ENCODE measurements around the gene GPR15.

GPR15 gene

DNA sequence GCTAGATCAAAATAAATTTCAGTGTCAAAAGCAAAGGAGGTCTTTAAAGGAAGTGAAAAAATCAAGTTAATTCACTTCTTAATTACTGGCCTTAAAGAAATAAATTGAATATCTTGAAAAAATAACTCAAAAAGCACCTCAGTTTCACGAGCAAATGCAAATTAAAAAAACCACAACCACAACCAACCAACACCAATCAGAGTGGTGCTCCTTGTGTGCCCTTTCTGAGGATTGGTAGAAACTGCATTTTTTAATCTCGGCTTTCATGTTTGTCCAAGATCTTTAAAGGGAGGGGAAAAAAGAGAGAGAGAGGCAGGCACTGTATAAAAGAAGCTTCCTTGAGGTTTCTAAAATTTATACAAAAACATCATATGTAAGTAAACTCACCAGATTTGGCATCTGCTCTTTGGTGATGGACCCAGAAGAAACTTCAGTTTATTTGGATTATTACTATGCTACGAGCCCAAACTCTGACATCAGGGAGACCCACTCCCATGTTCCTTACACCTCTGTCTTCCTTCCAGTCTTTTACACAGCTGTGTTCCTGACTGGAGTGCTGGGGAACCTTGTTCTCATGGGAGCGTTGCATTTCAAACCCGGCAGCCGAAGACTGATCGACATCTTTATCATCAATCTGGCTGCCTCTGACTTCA lies at the start of gene GPR15:
Gene GPR15, plus strand, starts transcription at position 357 of the 653 bp plus-strand sequence. Its CDS starts 56 bp downstream, at position 413.
- Mint-ChIP-seq H3K4me3 (peak within 1 kb of the TSS; percentile 53 to 55), H3K27me3 (no peaks in the 10 kb centered on the region), H3K4me1 (peaks cover 48% of the 10 kb centered on the region), H3K27ac (peak within 1 kb of the TSS in 1 of 2 donors; percentile 30), H3K9me3 (no peaks in the 10 kb centered on the region)
- no peak for ATAC-seq
- no peak for DNase-seq

DNA sequence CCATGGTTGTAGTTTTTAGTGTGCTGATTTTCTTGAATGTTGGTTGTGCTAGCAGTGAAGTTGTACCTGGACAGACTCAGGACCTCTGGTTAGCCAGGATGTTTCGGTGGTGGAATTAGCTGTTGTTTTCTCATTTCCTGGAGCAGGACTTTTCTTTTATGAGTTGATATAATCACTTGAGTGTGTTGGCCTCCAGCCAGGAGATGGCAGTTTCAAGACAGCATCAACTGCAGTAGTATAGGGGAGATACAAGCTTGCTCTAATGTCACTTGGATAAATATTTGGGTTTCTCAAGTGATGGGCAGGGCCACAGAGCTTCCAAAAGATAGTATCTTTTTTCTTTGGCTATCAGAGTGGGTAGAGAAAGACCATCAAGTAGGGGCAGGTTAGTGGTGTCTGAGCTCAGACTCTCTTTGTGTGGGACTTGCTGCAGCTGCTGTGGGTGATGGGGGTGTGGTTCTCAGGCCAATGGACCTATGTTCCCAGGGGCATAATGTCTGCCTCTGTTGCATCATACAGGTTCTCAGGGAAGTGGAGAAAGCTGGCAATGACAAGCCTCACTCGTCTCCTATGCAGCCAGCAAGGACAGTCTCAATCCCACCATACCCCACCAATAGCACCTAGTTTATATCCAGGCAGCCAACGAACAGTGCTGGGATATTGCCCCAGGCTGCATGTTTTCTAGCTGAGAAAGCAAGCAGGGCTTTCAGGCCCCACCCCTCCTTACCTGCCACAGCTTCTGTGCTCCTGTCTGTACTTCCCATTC lies 48.9 kb upstream of the GPR15 start:
- no peak for DNase-seq
- Mint-ChIP-seq H3K4me3 (no peak overlapping the region), H3K4me1 (peaks cover 9% of the 10 kb centered on the region), H3K27me3 (peaks cover 28% of the 10 kb centered on the region), H3K9me3 (peaks cover 38 to 57% of the 10 kb centered on the region in 2 donors), H3K27ac (peak overlapping the region in 1 of 2 donors; percentile 72)
- ATAC-seq: no peak

DNA sequence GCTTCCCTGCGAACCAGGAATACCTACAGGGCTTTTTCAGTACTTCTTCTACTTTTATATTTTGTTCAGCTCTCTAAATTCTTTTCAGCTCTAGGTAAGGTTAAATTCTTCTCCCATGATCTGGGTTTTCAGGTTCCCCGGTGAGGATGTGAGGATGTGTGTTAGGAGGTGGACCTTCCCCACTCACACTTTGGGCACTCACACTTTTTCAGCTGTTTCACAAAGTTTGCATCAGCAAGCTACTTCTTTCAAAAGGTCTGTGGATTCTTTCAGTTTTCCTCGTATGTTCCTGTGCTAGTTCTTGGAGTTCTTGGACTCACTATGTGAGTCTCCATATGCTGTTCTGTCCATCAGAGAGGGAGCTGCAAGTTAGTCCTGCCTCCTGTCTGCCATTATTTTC lies 48.2 kb upstream of the GPR15 start:
- Mint-ChIP-seq H3K9me3 (peaks cover 43 to 62% of the 10 kb centered on the region in 2 donors), H3K4me3 (no peak overlapping the region), H3K27ac (peak overlapping the region; percentile 59 to 71), H3K4me1 (peaks cover 9% of the 10 kb centered on the region), H3K27me3 (peaks cover 31% of the 10 kb centered on the region)
- ATAC-seq: no peak
- DNase-seq: no peak

- ATAC-seq (no peak), DNase-seq (no peak)
- no peaks in the 10 kb centered on the region for H3K27me3 Mint-ChIP-seq
- H3K4me3 Mint-ChIP-seq: no peak within 1 kb of the TSS
- no peak within 1 kb of the TSS for H3K27ac Mint-ChIP-seq
- peaks cover 4% of the 10 kb centered on the region for H3K4me1 Mint-ChIP-seq
- H3K9me3 Mint-ChIP-seq: peaks cover 0 to 6% of the 10 kb centered on the region in 2 donors
Measured at GRCh38 chr3:98497381-98497780, 34.4 kb upstream of the GPR15 start, which contains the start of gene OR5K2. OR5K2 (plus strand) TSS chr3:98497681; CDS start chr3:98497681, 0 bp downstream.

DNA sequence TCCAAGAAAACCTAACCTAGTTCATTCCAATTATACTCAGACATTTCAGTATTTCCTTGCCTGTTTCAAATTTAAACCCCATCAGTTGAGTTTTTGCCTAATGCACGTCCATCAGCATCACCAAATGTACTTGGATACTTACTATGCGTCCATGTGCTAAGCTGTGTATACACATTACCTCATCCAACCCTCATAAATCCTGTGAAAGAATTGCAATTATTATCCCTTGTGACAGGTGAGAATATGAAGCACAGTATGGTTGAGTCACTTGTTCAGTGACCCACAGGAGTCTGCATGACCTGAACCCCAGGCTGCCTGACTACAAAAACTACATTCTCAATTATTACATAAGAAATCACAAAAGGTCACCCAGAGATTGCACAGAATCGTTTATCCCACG lies 31.8 kb upstream of the GPR15 start:
- Mint-ChIP-seq H3K27ac (no peak overlapping the region), H3K27me3 (no peaks in the 10 kb centered on the region), H3K4me1 (peaks cover 11% of the 10 kb centered on the region), H3K9me3 (peaks cover 0 to 7% of the 10 kb centered on the region in 2 donors), H3K4me3 (no peak overlapping the region)
- no peak for DNase-seq
- no peak for ATAC-seq

DNA sequence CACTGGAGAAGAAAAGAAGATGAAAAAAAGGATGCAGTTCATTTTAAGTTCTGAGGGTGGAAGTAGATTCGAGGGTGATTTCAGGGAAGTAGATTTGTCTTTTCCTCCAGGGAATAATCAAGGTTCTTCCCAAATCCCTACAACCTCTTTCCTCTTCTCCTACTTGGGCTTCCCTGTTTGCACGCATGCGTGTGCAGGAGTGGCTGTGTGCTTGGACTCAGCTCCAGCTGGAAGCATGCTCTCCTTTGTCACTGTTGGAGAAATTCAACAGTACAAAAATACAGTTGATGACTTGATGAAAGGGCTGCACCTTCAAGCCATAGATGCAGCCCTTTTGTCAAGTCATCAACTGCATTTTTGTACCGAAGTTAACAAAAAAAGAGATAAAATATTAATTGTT lies 30.5 kb upstream of the GPR15 start:
- Mint-ChIP-seq H3K4me1 (peaks cover 11% of the 10 kb centered on the region), H3K27ac (no peak overlapping the region), H3K27me3 (no peaks in the 10 kb centered on the region), H3K9me3 (peaks cover under 1 to 7% of the 10 kb centered on the region in 2 donors), H3K4me3 (no peak overlapping the region)
- ATAC-seq: no peak
- no peak for DNase-seq

GRCh38 chr3:98501863-98502576 lies 29.8 kb upstream of the GPR15 start:
- ATAC-seq (no peak), DNase-seq (no peak)
- no peaks in the 10 kb centered on the region for H3K27me3 Mint-ChIP-seq
- peaks cover 6 to 7% of the 10 kb centered on the region in 2 donors for H3K9me3 Mint-ChIP-seq
- H3K27ac Mint-ChIP-seq: no peak overlapping the region
- H3K4me1 Mint-ChIP-seq: peaks cover 11% of the 10 kb centered on the region
- H3K4me3 Mint-ChIP-seq: no peak overlapping the region

- no peak for ATAC-seq
Measured at GRCh38 chr3:98504539-98504938, 27.2 kb upstream of the GPR15 start.

DNA sequence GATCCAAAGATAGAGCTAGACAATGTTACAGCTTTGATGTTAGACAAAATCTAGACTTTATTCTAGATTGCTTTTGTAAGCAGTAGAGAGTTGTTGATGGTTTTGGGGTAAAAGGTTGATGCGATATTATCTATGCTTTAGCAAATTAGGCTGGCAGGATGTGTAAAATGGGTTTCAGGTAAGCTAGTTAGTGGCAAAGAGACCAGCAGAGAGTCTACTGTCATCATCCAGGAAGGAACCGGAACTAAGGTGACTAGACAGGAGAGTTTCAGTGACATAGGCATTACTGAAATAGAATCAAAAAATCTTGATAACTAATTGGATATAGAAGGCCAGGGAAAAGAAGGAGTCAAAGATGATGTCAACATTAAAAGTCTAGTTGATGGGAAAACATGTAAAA lies 23.2 kb upstream of the GPR15 start:
- DNase-seq (no peak), ATAC-seq (no peak)
- Mint-ChIP-seq H3K4me3 (no peak overlapping the region), H3K27ac (no peak overlapping the region), H3K27me3 (no peaks in the 10 kb centered on the region), H3K4me1 (peaks cover 14% of the 10 kb centered on the region), H3K9me3 (peaks cover 0 to 6% of the 10 kb centered on the region in 2 donors)

More at GRCh38 chr3:98504539-98504938, 27.2 kb upstream of the GPR15 start:
- Mint-ChIP-seq H3K4me3 (no peak overlapping the region), H3K27me3 (no peaks in the 10 kb centered on the region), H3K4me1 (peaks cover 17% of the 10 kb centered on the region), H3K9me3 (peaks cover 6 to 7% of the 10 kb centered on the region in 2 donors), H3K27ac (no peak overlapping the region)
- DNase-seq: no peak

- no peaks in the 10 kb centered on the region for H3K9me3 Mint-ChIP-seq
- H3K4me1 Mint-ChIP-seq: peaks cover 38% of the 10 kb centered on the region
- no peaks in the 10 kb centered on the region for H3K27me3 Mint-ChIP-seq
- H3K27ac Mint-ChIP-seq: no peak overlapping the region
- no peak for DNase-seq
- no peak for ATAC-seq
- no peak overlapping the region for H3K4me3 Mint-ChIP-seq
Measured at GRCh38 chr3:98512576-98512975, 19.2 kb upstream of the GPR15 start.

- ATAC-seq: peak; percentile 63
- peaks cover 41% of the 10 kb centered on the region for H3K4me1 Mint-ChIP-seq
Measured at GRCh38 chr3:98513091-98513511, 18.7 kb upstream of the GPR15 start.

GRCh38 chr3:98513736-98514135 lies 18.0 kb upstream of the GPR15 start:
- Mint-ChIP-seq H3K4me1 (peaks cover 42% of the 10 kb centered on the region), H3K27ac (no peak overlapping the region), H3K27me3 (no peaks in the 10 kb centered on the region), H3K4me3 (no peak overlapping the region), H3K9me3 (no peaks in the 10 kb centered on the region)
- peak; percentile 53 for ATAC-seq
- DNase-seq: no peak

More at GRCh38 chr3:98513091-98513511, 18.7 kb upstream of the GPR15 start:
- no peak overlapping the region for H3K4me3 Mint-ChIP-seq
- no peaks in the 10 kb centered on the region for H3K27me3 Mint-ChIP-seq
- peak in 1 of 2 donors; percentile 34 for DNase-seq
- no peaks in the 10 kb centered on the region for H3K9me3 Mint-ChIP-seq
- no peak overlapping the region for H3K27ac Mint-ChIP-seq

GRCh38 chr3:98514948-98515347 lies 16.8 kb upstream of the GPR15 start:
- ATAC-seq (no peak), DNase-seq (no peak)
- H3K9me3 Mint-ChIP-seq: no peaks in the 10 kb centered on the region
- H3K4me1 Mint-ChIP-seq: peaks cover 53% of the 10 kb centered on the region
- no peak overlapping the region for H3K27ac Mint-ChIP-seq
- H3K4me3 Mint-ChIP-seq: no peak overlapping the region
- H3K27me3 Mint-ChIP-seq: no peaks in the 10 kb centered on the region

DNA sequence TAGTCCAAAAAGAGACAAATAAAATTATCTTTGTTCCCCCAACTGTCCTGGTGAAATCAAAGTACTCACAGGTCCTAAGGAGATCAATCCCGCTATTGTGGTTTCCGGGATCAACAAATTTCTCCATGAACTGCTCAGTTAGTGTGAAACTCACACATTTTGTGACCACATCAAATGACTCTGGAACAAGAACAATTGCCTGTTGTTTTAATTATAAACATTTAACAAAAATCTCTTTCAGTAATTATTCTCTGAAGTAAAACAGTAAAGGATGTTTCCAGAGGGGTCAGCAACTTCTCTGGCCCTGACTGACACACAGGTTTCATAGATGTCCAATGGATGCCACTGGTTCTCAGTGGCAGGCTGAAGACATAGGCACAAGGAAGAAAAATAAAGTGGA lies 13.0 kb upstream of the GPR15 start:
- Mint-ChIP-seq H3K9me3 (no peaks in the 10 kb centered on the region), H3K4me1 (peaks cover 68% of the 10 kb centered on the region), H3K27ac (no peak overlapping the region), H3K27me3 (no peaks in the 10 kb centered on the region), H3K4me3 (peak overlapping the region; percentile 82 to 92)
- DNase-seq: no peak
- no peak for ATAC-seq

- H3K27me3 Mint-ChIP-seq: no peaks in the 10 kb centered on the region
- H3K4me3 Mint-ChIP-seq: peak overlapping the region; percentile 82 to 92
- peaks cover 69% of the 10 kb centered on the region for H3K4me1 Mint-ChIP-seq
- DNase-seq (peak in 1 of 2 donors; percentile 19), ATAC-seq (no peak)
- H3K27ac Mint-ChIP-seq: peak overlapping the region; percentile 23 to 28
- no peaks in the 10 kb centered on the region for H3K9me3 Mint-ChIP-seq
Measured at GRCh38 chr3:98519351-98519750, 12.4 kb upstream of the GPR15 start.
